ENCODE results near the gene TSTD1. TPM values are rescaled to one million over a fixed set of nuclear protein-coding genes. Genes with fewer than 3 reads are reported as not detected.

Gene TSTD1
- total RNA-seq, 1 experiment from 2014 or later: 74.5 TPM

- CTCF ChIA-PET: interaction anchor here (0.6 to 4.1 kb wide), 7 partner anchors 9 to 116 kb away, joined by 3 to 109 read pairs (median 4); partner anchors contain the start of genes KLHDC9 and NECTIN4
- no peak within 1 kb of the TSS; the same call in 1 of the 2 replicates for H3K27ac Mint-ChIP-seq
Observed at GRCh38 chr1:161069731-161070270, 31.0 kb upstream of the TSTD1 start, which contains the start of gene ARHGAP30. Gene ARHGAP30 (minus strand): TSS chr1:161069891. CDS start chr1:161069624, 267 bp downstream.

GRCh38 chr1:161069241-161069640, 30.5 kb upstream of the TSTD1 start:
- no peak for TF ChIP-seq JUN (CRISPR knock-in tag; IDR thresholded peaks at IDR 0.05)
- no peak for TF ChIP-seq HMGXB4 (CRISPR knock-in tag; IDR thresholded peaks at IDR 0.05)
- TF ChIP-seq ELF4 (CRISPR knock-in tag; IDR thresholded peaks at IDR 0.05; ENCODE audit: low read depth): no peak
- no peak for TF ChIP-seq SOX15 (CRISPR knock-in tag; IDR thresholded peaks at IDR 0.05)
- no peak for TF ChIP-seq ATF1 (CRISPR knock-in tag; IDR thresholded peaks at IDR 0.05)
- no peak for TF ChIP-seq ZNF281 (CRISPR knock-in tag; IDR thresholded peaks at IDR 0.05)
- TF ChIP-seq TEAD4 (CRISPR knock-in tag; IDR thresholded peaks at IDR 0.05): no peak
- no peak for TF ChIP-seq E2F1 (CRISPR knock-in tag; IDR thresholded peaks at IDR 0.05)
- no peak for TF ChIP-seq SP1 (CRISPR knock-in tag; conservative IDR thresholded peaks at IDR 0.05)
- no peak for DNase-seq (ENCODE audit: low spot score)
- Mint-ChIP-seq H3K4me3 (no peak overlapping the region), H3K27ac (no peak overlapping the region), H3K4me1 (peaks cover 19% of the 10 kb centered on the region), H3K27me3 (ENCODE audit: low read depth) (peaks cover 4% of the 10 kb centered on the region; the same call in 1 of the 2 replicates), H3K9me3 (no peaks in the 10 kb centered on the region), H3K36me3 (no peaks in the 10 kb centered on the region)
- ChIA-PET POLR2A (interaction anchor here (2.4 kb wide), 1 partner anchor 23 kb away, joined by 11 read pairs; the partner anchor contains the start of gene USF1), CTCF (interaction anchor here (0.6 to 4.1 kb wide), 7 partner anchors 10 to 115 kb away, joined by 3 to 109 read pairs (median 4); partner anchors contain the start of genes KLHDC9 and NECTIN4)
- ATAC-seq: no peak

More at GRCh38 chr1:161069731-161070270, 31.0 kb upstream of the TSTD1 start, which contains the start of gene ARHGAP30:
- Mint-ChIP-seq H3K36me3 (no peaks in the 10 kb centered on the region), H3K4me3 (no peak within 1 kb of the TSS), H3K9me3 (no peaks in the 10 kb centered on the region), H3K27me3 (ENCODE audit: low read depth) (peaks cover 4% of the 10 kb centered on the region; the same call in 1 of the 2 replicates), H3K4me1 (peaks cover 20% of the 10 kb centered on the region)
- TF ChIP-seq SMAD4 (CRISPR knock-in tag; IDR thresholded peaks at IDR 0.05): no peak
- no peak for TF ChIP-seq MYBL2 (CRISPR knock-in tag; IDR thresholded peaks at IDR 0.05)
- TF ChIP-seq ZNF512 (CRISPR knock-in tag; IDR thresholded peaks at IDR 0.05; ENCODE audit: borderline replicate concordance): no peak
- TF ChIP-seq HMGA2 (CRISPR knock-in tag; IDR thresholded peaks at IDR 0.05): no peak
- DNase-seq (ENCODE audit: low spot score) (no peak), ATAC-seq (peak; percentile 31; the same call in 1 of the 2 replicates)
- POLR2A ChIA-PET: interaction anchor here (2.4 kb wide), 1 partner anchor 24 kb away, joined by 11 read pairs; the partner anchor contains the start of gene USF1

All from WTC11 (cell line).